HG02759 (cell line): ENCODE measurements around the gene ZC3HAV1.
"Not testable (repeated sequence)": the region's sequence is repeated elsewhere in the genome, so short reads cannot be mapped to it uniquely, and the experiment has no call there.

ENCODE experiments used
- ATAC-seq: cut with Tn5 transposase; IDR thresholded peaks from one replicate; pipeline ENCODE4 v1.9.1; 2021; ENCODE audit warnings: mild to moderate bottlenecking, moderate library complexity; ENCODE audit not compliant: unreplicated experiment

ZC3HAV1 gene

DNA sequence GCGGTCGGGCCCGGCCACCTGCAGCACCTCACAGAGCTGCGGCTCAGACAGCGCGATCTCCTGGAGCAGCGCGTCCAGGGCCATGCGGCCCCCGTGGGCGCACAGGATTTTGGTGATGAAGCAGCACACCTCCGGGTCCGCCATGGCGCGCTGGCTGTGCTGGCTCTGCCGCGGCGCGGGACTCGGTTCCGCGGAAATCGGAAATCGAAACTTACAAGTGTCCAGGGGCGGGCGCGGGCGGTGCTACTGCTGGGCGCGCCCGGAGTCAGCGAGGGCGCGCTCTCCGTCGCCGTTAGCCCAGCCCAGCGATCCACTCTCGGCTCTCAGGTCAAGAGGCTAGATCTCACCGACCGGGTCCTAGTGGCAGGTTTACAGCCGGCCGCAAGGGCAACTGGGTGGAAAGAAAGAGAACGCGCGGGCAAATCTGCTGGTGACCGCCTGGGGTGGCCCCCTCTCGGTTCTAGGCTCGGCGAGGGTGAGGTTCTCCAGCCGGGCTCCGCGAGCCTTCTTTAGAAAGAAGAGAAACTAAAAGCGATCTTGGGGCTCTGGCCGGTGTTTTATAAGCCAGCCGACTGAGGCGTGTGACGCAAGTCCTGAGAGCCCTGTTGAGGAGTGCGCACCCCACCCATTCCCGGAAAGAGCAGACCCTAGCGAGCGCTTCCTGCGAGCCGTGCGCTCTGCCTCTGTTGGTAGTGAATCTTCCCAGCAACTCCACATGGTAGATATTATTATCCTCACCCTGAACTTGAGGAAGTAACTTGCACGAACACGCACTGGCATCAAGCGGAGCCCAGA is at the start of gene ZC3HAV1:
ZC3HAV1 (minus strand) TSS at position 533 of the 795 bp plus-strand sequence; CDS start at position 144, 389 bp downstream.
- peak; percentile 79 for ATAC-seq

DNA sequence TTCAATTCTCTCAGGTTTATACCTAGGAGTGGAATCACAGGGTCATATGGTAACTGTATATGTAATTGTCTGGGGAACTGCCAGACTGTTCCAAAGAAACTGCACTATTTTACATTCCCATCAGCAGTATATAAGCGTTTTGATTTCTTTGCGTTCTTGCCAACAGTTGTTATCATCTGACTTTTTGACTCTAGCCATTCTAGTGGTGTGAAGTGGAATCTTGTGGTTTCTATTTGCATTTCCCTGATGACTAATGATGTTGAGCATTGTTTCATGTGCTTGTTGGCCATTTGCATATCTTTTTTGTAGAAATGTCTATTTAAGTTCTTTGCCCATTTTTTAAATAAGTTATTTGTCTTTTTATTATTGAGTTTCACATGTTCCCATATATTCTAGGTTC is 44.3 kb upstream of the ZC3HAV1 start:
- no peak for ATAC-seq

DNA sequence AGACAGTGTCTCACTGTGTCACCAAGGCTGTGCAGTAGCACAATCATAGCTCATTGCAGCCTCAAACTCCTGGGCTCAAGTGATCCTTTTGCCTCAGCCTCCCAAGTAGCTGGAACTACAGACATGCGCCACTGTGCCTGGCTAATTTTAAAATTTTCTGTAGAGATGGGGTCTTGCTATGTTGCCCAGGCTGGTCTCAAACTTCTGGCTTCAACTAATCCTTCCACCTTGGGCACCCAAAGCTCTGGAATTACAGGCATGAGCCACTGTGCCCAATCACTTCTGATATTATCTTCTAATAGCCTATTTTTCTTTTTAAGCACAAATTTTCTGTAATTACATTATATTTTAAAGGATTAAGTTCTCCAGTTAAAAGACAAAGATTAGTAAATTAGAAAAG is 42.6 kb upstream of the ZC3HAV1 start:
- no peak for ATAC-seq

DNA sequence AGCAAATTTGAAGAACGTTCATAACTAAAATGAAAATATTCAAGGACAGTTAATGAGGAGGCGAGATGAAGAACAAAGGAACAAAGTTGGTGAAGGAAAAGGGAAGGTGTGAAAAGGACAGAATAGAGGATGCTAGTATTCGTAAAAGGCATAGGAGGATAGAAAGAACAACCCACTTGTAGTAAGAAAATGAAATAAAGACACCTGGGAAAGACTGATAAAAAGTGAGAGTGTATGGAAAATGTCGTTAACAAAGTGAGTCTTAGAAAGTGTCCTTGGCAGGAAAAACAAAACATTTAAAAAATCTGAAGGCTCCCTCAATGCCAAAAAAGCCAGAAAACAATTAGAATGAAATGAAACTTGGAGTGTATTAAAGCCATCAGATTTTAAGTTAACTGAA is 29.6 kb upstream of the ZC3HAV1 start:
- ATAC-seq: no peak

DNA sequence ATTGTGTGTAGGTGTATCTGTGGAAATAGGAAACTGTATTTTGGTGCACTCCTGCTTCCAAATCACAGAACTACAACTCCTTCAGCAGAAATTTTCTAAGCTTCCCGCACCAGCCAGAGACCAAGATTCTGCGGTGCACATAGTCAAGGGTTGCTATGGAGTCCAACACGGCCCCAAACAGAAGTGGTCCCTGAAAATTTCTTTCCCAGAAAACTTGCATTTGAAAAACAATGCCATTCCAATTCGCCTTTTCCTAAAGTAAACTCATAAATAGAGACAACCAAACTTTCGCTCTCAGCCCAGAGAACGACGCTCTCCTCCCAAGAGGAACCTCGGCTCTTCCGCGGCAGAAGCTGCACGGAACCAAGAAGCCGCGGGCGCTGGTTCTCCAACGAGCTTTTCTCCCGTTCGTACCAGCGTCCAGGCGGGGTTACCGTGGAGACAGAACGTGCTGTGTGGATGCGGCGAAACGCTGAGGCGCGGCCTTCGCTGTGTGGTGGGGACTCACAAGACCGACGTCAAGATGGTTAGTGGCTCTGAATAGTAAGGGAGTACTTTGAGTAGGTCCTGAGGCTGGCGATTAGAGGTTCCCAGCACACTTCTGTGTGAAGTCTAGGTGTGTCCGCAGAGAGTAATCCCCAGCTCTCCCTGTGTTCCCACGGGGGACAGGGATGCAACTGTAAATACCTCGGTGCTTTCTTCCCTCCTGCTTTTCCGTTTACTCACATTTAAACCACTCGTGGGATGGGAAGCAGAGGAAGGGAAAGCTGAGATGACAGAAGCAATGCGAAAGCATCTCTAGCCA is 24.0 kb upstream of the ZC3HAV1 start:
- ATAC-seq: peak; percentile 100

DNA sequence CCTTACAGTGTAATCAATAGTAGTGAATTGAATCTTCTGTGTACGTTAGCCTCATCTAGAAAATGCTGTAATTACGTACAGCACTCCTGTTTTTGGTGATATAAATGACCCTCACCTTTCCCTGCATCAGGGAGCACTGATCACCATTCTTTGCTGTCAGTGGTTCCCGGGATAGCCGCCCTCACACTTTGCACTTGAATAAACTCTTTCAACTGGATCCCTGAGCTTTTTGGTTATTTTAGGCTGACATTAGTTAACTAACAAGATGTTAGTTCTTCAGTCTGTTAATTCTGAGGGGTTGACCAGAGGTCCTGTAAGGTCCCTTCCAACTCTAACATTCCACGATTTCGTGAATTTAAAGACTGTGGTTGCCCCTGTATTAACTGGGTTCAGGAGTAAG is 23.4 kb upstream of the ZC3HAV1 start:
- no peak for ATAC-seq

DNA sequence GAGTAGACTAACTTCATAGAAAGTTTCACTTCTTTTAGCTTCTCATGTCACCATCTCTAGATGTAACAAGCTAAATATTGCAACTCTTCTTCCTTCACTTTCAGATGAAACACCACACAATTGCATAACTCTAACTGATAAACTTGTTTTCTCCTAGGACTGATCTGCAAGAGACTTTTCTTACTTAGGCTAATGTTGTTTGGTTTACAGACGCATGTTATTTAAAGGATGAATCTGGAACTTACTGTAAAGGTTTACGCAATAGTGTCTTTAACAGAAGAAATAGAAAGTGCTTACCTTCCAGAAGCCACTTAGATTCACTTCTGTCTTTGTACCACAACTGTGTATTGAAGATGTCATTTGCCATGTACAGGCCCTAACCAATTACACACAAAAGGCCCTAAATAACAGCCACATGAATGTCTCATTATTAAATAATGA is 22.1 kb upstream of the ZC3HAV1 start:
- no peak for ATAC-seq

DNA sequence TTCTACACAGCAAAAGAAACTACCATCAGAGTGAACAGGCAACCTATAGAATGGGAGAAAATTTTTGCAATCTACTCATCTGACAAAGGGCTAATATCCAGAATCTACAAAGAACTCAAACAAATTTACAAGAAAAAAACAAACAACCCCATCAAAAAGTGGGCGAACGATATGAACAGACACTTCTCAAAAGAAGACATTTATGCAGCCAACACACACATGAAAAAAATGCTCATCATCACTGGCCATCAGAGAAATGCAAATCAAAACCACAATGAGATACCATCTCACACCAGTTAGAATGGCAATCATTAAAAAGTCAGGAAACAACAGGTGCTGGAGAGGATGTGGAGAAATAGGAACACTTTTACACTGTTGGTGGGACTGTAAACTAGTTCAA is 20.3 kb upstream of the ZC3HAV1 start:
- not testable (repeated sequence) for ATAC-seq

DNA sequence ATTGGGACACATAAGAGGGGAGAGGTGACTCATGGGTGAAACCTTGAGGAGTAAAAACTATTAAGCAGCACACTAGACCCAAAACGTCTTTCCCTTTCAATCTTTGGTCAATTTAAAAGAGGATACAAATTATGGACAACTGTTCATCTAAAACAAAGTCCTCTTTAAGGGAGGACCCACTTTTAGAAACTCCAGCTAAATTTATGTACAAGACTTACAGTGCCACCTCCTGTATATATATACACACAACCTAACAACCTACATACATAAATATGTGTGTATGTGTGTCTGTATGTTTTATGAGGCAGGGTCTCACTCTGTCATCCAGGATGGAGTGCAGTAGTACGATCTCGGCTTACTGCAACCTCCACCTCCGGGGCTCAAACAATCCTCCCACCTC is 18.1 kb upstream of the ZC3HAV1 start:
- ATAC-seq: no peak

DNA sequence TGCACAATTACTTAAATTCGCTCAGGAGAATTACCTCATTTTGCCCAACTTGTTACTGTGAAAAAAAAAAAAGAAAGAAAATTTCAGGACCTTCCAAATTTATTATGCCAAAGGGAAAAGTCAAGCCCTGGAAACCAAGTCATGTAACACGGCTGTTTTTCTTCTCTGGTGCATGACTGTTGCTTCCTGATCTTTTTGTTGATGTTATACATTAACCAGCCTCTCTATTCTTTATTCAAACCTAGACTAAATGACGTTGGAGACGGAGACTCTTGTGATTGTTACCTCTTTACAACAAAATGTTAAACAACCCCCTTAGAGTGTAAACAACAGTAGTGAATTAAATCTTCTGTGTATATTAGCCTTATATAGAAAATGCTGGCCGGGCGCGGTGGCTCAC is 16.1 kb upstream of the ZC3HAV1 start:
- ATAC-seq: no peak

DNA sequence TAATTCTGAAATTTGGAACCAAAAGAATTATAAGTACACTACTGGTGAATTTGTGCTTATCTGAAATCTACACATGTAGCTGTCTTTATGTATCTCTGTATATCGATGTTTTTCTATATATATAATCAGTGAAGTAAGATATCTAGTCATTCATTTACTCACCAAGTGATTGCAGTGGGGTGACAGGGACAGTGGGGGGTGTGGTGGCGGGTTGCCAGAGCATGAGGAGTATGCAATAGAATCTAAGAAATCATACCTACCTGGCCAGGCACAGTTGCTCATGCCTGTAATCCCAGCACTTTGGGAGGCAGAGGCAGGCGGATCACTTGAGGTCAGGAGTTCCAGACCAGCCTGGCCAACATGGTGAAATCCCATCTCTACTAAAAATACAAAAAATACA is 15.5 kb upstream of the ZC3HAV1 start:
- not testable (repeated sequence) for ATAC-seq

DNA sequence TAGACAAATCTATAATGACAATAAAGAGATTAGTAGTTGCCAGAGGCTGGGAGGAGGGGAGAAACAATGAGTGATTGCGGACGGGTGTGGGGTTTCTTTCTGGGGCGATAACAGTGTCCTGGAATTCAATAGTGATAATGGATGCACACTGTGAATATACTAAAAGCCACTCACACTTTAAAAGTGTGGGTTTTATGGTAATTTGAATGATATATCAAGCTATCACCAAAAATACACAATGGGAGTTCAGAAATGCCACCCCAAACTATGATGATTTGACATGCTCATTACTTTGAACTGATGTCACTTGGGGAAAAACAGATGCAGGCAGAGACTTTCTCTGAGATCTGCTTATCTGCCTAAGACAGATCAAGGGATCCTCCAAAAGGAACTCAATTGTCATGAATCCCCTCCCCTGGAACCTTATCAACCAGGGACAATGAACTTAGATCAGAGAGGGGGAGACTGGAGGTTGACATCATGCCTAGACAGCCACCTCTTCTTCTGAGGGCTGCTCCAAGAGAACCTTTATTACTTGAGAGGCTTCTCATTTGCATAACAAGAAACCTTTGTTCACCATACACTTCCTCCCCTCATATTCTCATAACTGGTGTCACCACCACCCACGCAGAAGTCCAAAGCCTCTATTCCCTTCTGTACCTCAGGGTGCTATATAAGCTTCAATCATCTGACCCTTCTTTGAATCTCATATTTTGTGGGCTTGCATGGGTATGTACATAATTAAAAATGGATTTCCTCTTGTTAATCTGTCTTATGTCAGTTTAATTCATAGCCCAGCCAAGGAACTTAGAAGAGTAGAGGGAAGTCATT is 14.8 kb upstream of the ZC3HAV1 start:
- peak; percentile 39 for ATAC-seq

DNA sequence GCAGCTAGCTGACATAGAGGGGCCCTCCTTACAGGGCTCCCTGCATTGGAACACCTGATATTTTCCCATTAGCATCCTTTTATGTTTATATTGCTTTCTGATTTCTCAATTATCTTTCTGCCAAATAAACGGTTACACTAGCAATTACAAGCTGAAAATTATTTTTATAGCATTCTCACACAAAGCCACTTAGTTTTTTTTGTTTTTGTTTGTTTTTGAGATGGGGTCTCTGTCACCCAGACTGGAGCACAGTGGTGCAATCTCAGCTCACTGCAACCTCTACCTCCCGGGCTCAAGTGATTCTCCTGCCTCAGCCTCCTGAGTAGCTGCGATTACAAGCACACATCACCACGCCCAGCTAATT is 9.9 kb upstream of the ZC3HAV1 start:
- no peak for ATAC-seq

DNA sequence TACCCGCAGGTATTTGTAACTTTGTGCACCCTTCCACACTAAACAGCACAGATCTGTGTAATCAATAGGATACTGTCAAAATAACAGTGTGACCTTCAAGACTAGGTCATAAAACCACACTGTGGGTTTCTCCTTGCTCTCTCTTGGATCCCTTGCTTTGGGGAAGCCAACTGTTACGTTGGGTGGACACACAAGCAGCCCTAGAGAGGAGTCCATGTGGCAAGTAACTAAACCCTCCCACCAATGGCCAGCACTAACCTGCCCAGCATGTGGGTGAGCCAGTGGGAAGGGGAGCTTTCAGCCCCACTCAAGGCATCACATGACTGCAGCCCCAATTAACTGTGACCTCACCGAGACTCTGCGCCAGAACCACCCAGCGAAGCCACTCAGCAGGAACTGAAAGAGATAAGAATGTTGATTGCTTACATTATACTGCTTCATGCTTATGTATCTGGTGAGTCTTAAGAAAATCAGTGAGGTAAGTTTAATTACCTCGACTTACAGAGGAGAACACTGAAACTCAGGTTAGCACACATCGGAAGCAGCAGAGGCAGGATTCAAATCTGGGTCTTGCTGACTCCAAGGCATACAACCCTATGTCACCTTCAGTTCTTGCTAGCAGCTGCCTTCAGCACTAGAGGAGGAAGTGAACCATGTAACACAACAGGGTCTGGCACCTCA is 9.4 kb upstream of the ZC3HAV1 start:
- peak; percentile 80 for ATAC-seq

DNA sequence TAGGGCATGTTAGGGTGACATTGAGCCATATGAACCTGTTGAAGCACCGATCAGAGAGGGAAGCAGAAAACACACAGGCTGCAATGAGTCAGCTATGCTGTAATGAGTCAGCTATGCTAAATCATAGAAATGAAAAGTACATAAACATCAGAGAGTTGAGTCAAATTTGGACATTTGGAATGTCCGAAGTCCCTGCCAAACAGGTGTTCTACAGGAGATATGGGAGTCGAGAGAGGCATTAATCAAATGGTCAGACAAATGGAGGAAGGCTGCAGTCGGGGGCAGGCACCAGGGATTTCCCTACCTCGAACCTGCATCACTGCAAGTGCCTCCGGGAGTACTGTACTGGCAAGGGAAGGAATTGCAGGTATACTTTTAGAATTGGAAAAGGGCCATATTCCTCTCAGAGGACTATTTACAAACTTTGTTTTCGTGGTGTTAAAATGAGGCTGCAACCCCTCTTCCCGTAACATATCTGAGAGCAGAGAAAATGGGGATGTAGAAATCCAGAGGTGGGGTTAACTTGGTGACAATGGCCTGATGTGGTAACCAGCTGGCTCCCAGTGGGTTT is 8.8 kb upstream of the ZC3HAV1 start:
- peak; percentile 79 for ATAC-seq

DNA sequence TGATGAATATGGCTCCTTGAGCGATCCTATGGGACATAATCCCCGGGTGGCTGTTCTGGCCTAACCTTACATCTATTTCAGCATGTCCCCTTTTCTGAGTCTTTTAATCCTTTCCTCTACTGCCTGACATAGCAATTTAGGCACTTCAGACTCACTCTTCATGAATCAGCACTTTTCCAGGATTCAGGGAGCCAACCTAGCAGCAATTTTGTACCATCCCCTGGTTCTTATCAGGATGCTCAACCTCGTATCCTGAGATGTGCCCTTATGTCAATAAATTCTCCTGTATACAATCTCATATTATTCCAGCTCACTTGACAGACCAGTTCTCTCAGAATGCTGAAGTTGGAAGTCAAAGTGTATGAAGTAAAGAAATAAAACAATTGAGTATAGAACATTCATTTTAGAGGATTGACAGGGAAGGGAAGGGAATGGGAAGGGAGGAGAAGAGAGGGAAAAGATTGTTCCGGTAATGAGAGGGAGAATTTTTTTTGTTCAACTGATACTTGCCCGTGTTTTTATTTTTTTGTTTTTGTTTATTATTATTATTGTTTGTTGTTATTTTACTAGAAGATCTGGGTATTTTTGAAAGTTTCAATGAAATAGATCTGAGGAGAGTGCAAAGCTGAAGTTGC is 8.2 kb upstream of the ZC3HAV1 start:
- no peak for ATAC-seq

DNA sequence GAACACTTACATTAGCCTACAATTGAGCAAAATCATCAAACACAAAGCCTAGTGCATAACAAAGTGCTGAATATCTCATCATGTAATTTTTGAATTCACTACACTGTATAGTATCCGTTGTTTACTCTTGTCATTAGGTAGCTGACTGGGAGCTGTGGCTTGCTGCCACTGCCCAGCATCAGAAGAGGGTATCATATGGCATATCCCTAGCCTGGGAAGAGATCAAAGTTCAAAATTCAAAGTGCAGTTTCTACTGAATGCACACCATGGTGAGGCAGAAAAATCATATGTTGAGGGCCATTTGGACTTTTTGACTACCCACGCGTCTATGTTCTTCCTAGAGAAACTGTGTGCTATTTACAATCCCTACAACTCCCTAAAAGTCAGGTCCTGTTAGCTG is 7.5 kb upstream of the ZC3HAV1 start:
- ATAC-seq: no peak

DNA sequence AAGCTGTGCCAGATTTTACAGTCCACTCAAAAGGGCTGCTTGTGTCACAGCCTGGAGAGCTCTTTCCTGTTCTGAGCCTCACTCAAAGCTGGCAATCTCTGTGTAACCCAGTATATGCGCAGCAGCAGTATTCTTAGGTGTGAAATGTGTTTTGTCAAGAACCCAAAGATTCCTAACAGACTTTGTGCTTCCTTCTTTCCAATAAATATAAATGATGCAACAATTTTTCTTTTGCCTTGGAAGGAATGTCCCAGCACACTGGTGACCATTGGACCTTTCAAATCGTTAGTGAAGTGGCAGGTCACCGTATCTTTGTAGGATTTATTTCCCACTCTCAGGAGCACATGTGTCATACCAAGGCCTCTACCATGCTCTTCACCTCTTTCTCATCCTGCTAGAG is 5.6 kb upstream of the ZC3HAV1 start:
- no peak for ATAC-seq

DNA sequence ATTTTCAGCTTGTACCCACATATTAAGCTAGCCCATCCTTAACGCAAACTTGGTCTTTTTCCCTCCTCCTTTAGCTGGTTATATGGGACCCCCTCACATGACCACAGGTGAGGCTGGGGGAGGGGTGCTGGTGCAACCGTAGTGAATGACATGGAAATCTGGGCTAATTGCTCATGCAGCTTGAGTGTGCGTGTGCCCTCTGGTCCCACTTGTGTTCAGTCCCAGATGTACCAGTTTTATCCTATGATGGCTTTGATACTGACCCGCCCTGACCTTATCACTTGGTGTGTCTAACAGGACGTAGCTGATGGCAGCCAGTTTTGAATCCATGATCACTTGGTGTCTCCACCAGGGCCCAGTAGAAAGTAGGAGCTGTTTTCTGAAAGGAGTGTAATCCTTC is 5.1 kb upstream of the ZC3HAV1 start:
- ATAC-seq: no peak

DNA sequence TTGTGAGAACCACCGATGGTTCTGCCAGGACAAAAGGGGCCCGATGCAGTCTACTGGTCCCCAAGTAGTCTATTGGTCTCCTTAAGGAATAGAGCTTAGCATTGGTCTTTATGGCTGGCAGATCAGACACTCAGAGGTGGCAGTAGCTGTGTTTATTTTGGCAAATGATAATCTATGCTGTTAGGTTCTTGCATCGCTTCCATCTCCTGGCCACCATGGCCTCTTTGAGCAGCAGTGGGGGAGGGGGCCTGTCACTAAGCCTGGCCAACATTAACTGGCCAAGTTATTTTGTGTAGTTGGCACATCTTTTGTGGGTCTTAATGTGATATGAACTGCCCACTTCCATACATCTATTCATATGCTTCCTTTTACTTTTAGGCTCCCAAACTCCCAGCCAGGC is 4.5 kb upstream of the ZC3HAV1 start:
- no peak for ATAC-seq
